GM12865 (cell line): ENCODE measurements around the gene ISLR.

ENCODE experiments used
- DNase-seq: peaks from one replicate; pipeline ENCODE4 v3.0.0; 2010; ENCODE audit warnings: low read depth
- H3K4me3 ChIP-seq: 2 replicates; pipeline ENCODE4 v1.5.1; 2011; ENCODE audit warnings: mild to moderate bottlenecking, low read depth, low read length, control low read depth
- TF ChIP-seq, protein P1 (sequence below): IDR thresholded peaks from 2 replicates; pipeline ENCODE4 v1.5.1; 2011; ENCODE audit warnings: low read length, control low read depth, low read depth, inconsistent platforms; ENCODE audit not compliant: insufficient read depth; ENCODE audit errors: missing control alignments

Gene ISLR

GRCh38 chr15:74225928-74226327 is 52.4 kb downstream of the ISLR start:
- no peak overlapping the region for H3K4me3 ChIP-seq
- TF ChIP-seq, protein P1, sequence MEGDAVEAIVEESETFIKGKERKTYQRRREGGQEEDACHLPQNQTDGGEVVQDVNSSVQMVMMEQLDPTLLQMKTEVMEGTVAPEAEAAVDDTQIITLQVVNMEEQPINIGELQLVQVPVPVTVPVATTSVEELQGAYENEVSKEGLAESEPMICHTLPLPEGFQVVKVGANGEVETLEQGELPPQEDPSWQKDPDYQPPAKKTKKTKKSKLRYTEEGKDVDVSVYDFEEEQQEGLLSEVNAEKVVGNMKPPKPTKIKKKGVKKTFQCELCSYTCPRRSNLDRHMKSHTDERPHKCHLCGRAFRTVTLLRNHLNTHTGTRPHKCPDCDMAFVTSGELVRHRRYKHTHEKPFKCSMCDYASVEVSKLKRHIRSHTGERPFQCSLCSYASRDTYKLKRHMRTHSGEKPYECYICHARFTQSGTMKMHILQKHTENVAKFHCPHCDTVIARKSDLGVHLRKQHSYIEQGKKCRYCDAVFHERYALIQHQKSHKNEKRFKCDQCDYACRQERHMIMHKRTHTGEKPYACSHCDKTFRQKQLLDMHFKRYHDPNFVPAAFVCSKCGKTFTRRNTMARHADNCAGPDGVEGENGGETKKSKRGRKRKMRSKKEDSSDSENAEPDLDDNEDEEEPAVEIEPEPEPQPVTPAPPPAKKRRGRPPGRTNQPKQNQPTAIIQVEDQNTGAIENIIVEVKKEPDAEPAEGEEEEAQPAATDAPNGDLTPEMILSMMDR = no peak
- no peak for DNase-seq
